NCI-H1092 (cell line): ENCODE results near the gene SBSN.
"Not testable (repeated sequence)": the region's sequence is repeated elsewhere in the genome, so short reads cannot be mapped to it uniquely, and the experiment has no call there.

ENCODE experiments used
- DNase-seq: peaks from one replicate; lab custom pipeline; 2025; lab: John Stamatoyannopoulos, UW

SBSN gene

GRCh38 chr19:35506011-35506410, 22.1 kb downstream of the SBSN start:
- no peak for DNase-seq

DNA sequence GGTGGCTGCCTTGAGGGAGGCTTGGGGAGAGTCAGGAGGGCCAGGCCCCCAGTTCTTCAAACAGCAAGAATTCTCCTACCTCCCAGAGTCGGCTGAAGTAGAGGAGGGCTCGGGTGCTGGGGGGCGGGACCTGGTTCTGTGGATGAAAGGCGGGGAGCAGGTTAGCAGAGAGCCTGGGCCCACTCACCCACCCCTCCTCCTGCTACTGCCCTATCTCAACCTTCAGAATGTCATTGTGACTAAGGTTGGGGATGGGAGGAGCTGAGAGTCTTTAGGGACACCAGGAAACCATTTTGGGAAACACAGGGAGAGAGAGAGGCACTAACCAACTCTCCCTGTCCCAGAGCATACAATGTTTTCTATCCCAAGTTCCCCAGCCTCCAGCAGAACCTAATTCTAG, 25.4 kb downstream of the SBSN start:
- no peak for DNase-seq

DNA sequence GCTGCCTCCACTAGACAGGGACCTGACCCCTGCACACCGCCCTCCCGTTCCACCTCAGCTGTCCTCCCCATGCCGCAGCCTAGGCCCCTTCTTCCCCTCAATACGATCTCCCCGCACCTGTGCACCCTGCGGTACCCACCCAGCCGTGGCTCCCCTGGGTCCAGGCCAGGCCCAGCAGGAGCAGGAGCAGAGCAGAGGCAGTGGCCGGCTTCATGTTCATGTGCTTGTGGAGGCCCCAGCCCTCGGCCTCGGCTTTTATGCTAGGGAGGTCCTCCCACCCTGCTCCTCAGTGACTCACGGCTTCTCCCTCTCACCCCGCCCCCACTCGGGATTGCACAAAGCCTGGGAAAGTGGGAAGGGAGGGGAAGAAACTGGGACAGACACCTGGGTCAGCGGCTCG, 26.4 kb downstream of the SBSN start:
- DNase-seq: no peak

GRCh38 chr19:35500611-35501010, 27.5 kb downstream of the SBSN start:
- DNase-seq: no peak

DNA sequence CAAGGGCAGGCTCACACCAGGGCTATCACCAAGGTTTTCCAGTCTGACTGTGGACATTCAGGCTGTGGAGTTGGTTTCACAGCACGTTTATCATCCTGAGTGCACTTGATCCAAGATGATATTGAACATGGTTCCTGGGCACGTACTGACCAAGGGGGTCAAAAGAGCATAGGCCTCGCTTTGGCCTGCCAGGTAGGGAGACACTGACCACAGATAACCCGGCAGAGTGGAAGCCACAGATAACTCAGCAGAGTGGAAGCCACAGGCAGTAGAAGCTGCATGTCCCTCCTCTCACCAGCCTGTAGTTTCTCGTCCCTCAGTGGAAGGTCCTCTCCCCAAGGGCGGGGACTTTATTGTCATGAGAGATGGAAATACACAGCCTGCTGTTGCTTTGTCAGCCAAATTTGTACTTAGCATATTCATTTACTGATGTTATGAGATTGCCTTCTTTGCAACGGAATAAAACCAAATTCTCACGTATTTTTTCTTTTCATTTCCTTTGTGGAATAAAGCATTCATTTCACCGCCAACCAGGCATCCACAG, 29.1 kb downstream of the SBSN start:
- DNase-seq: no peak

- DNase-seq: no peak
Measured at GRCh38 chr19:35498220-35498619, 29.9 kb downstream of the SBSN start.

GRCh38 chr19:35497406-35497805, 30.7 kb downstream of the SBSN start:
- no peak for DNase-seq

DNA sequence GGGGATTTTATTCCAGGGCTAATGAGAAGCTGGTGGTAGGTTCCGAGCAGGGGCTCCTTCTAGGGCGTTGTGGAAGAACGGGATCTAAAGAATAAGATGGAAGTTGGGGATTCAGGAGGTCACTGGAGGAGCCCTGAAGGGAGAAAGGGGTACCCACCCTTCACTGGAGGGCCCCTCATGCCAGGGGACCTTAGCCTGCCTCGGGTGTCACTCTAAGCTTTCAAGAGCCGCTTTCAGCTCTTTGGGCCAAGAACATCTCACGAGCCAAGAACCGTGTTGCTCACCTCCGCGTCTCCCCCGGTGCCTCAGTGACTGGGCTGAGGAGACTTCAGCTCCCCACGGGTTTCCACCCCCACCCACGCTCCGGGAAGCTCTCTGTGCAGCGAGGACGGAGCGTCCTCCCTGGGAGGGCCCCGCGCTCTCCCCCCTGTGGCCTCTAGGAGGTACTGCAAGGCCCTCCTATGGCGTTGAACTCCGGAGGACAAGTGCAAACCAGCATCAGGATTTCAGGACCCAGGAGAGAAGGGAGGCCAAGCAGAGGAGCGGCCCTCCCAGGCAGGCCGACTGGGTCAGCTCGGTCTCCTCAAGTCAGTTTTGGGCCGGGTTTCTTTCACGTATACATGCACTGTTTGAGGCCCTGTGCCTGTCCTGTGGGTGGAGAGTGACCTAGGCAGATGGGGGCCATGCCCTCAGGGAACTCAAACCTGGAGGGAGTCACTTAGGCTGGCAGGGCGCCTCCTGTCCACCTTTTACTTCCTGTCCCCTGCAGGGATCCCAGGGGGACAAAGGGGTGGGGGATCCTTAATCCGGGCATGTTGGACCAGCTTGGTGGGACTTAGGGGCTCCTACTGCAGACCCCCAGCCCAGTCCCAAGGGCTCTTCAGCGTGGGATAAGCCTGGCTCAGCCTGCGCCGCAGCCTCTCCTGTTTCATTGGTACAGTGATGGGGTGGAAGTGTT, 32.7 kb downstream of the SBSN start:
- DNase-seq: no peak

DNA sequence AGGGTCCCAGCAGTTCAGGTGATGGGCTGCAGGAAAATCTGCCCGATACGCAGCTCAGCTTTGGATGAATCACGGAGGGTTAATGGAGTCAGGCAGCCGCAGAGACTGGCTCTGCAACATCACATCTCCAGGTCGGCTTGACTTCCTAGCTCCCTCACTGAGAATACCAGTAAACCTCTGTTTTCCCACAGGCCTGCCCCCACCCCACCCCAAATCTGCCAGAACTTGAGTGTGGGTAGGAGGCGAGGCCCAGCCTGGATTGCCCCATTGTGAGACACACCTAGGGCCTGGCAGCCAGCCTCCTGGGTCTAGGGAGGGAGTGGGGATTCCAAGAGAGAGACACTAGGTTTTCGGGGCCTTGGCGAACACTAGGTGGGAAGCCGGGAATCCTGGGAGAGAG, 34.1 kb downstream of the SBSN start:
- DNase-seq: no peak

- DNase-seq: no peak
Measured at GRCh38 chr19:35491836-35492360, 36.2 kb downstream of the SBSN start.

DNA sequence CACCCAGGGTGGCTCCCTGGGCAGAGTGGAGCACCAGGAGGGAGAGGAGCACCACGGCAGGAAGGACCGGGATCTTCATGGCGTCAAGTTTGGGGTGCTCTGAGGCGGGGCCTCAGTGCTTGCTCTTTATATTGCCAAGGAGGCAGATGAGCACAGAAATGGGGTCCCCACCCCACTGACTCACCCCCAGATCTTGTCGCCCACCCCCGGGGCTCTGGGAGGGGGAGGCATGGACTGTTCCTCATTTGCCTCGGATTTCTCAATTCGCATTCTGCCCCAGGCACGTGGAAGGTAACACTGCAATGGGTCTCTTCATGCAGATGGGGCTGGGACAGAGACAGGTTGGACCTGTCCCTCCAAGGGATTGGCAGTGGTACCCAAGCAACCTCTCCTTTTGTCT, 37.7 kb downstream of the SBSN start, which contains the start of gene KRTDAP:
TSS of gene KRTDAP (minus strand) at position 101 of the 400 bp plus-strand sequence. CDS start at position 79, 22 bp downstream.
- no peak for DNase-seq

DNA sequence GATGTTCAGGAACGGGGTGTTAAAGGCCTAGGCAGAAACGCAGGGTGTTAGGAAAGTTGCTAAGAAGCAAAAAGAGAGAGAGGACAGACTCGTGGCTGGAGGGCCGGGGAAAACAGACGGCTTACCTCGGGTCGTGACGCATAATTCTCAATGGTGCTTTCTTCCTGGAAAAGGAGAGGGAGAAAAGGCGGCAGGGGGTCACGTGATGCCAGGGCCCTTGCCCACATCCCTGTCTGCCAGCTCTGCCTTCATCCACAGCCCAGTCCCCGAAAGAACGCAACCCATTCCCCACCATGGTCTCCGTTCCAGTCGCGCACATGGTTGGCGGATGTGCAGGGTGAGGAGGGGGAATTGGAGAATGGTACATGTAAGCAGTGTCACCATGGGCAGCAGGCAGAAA, 39.4 kb downstream of the SBSN start:
- DNase-seq: no peak

DNA sequence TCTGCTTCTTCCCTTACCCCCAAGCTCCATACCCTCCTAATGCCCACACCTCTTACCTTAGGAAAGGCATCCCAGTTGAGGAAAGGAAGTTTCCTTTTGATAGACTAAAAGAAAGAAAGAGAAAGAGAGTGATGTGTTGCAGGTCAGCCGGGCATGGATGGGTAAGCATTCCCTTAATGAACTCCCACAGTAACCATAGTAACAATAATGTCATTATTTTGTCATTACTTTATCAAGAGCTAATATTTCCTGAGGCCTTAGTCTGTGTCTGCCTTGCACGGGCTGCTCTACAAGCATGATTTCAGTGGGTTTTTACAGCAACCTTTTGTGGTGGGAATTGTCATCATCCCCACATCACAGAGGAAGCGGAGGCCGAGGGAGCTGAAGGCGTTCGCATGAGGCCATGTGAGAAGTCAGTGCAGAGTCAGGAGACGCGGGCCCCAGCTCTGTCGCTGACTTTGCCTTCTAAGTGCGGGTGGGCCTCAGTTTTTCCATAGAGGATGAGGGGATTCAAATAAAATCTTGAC, 40.4 kb downstream of the SBSN start:
- no peak for DNase-seq

GRCh38 chr19:35486268-35486708, 41.8 kb downstream of the SBSN start:
- DNase-seq: no peak

- DNase-seq: no peak
Measured at GRCh38 chr19:35484252-35485036, 43.7 kb downstream of the SBSN start.

DNA sequence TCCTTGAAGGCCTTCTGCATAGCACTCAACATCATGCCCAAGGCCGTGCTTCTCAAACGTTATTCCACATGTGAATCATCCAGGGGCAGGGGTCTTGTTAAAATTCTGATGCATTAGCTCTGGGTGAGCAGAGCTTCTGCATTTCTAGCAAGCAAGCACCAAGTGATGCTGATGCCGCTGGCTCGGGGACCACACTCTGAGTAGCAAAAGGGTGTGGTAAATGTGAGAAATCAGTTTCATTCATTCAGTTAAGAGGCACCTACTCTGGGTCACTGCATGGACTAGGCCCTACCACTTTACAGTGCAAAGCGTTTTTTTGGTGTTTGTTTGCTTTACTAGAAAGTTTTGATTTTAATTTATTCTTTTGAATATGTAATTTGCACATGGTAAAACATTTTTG, 45.0 kb downstream of the SBSN start:
- no peak for DNase-seq

DNA sequence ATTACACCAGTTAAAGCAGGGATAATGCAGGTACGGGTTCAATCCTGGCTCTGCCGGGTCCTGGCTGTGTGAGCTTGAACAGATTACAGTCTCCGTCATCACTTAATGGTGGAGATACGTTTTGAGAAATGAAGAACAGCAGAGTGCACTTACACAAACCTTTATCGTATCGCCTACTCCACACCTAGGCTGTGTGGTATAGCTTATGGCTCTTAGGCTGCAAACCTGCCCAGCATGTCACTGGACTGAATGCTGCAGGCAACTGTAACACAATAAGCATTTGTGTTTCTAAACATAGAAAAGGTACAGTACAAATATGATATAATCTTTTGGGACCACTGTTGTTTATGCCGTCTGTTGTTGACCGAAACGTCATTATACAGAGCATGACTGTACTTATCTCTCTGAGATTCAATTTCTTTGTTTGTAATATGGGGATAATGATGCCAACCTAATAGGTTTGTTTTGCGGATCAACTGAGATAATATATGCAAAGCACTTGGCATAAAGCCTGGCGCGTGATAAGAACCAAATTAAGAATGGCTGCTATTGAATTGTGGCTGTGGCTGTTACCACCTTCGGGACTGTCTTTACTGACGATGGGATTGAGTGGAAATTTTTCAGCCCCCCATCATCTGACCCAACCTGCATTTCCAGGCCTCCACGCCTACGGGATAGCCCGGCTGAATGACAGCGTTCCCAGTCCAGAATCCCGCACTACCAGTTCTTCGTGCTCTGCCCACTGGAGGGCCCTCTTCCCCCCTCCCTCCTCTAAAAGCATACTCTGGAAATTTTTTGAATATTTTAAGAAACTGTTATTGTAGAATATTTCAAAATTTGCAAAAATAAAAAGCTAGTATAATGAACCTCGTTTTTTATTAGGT, 49.1 kb downstream of the SBSN start:
- no peak for DNase-seq

GRCh38 chr19:35476149-35476548, 52.0 kb downstream of the SBSN start:
- no peak for DNase-seq

DNA sequence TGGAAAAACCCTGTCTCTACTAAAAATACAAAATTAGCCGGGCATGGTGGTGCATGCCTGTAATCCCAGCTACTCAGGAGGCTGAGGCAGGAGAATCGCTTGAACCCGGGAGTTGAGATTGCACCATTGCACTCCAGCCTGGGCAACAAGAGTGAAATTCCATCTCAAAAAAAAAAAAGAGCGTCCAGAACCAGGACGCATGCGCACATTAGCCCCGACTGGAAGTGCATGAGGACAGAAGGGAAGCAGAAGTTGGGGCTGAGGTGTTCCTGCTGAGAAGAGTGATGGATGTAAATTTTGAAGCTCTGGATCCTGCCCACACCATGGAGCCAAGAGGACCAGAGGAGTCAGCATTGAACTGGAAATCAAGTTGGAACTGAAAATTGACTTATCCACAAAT, 53.5 kb downstream of the SBSN start:
- DNase-seq: not testable (repeated sequence)

DNA sequence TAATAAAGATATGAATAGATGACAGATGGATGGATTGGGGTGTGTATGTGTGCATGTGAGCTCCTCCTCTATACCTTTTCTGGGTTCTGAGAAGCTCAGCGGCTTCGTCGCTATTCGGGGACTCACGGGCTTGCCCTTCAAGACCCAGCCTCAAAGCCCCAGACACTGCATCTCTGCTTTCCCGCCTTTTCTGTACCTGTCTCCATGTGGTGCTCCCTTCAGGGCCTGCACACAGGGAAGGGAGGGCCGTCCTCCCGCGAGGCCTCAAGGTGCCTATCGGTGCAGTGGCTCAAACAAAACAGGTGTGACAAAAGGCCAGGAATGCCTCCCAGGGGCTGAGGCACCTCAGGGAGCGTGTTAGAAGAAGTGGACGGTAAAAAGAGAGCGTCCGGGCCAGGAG, 54.0 kb downstream of the SBSN start:
- DNase-seq: no peak
